Spinal cord (tissue), 4 donors: ENCODE measurements around the gene MRPS22. TPM values are rescaled to one million over a fixed set of nuclear protein-coding genes. Genes with fewer than 3 reads are reported as not detected.

ENCODE experiments used
- polyA plus RNA-seq, 2 donors: library from polyadenylated mRNA; unstranded; fragments of 120-200 nt; gene quantifications; one replicate each; pipeline ENCODE4 v1.2.1, GENCODE V29; 2013; ENCODE audit not compliant: insufficient read length in 2 of 2
- small RNA-seq: library from RNA; depleted of rRNA; stranded (forward); fragments of <200 nt; gene quantifications from one replicate; pipeline ENCODE3, GENCODE V24; 2014; ENCODE audit warnings: low replicate concordance
- total RNA-seq, 2 donors: library from RNA; depleted of rRNA in 1 of 2; stranded (reverse); fragments of 120-200 nt in 1 of 2; fragments of >200 nt in 1 of 2; gene quantifications; one replicate each; pipeline versions ENCODE4 v1.2.3 to v1.2.4, GENCODE V29; 2013 to 2014

MRPS22 gene
- total and polyA plus RNA-seq, 4 donors = 44.8 to 59.8 (median 55.9) TPM

Small RNAs within 50 kb of the gene (small RNA-seq; reads per million reads assigned to genes)
- not detected for gene RF00026

Other genes starting within 250 kb of the MRPS22 start
- 100 to 1,000 TPM; 141 to 146 TPM for gene COPB2, start 45.6 kb downstream of the MRPS22 start, total RNA-seq
- gene COPB2, start 45.6 kb downstream of the MRPS22 start, polyA plus RNA-seq = 100 to 1,000 TPM in 1 of 2 donors, 10 to 100 TPM in 1; 96.9 to 122 TPM
- not detected for gene RBP2, start 132.5 kb downstream of the MRPS22 start, total RNA-seq
- gene RBP2, start 132.5 kb downstream of the MRPS22 start, polyA plus RNA-seq = under 1 TPM; 0.23 to 0.38 TPM
- 100 to 1,000 TPM in 1 of 2 donors, 10 to 100 TPM in 1; 53.0 to 274 TPM for gene RBP1, start 195.7 kb downstream of the MRPS22 start, total RNA-seq
- 100 to 1,000 TPM; 258 to 325 TPM for gene RBP1, start 195.7 kb downstream of the MRPS22 start, polyA plus RNA-seq